Neural cell (in vitro differentiated cells): ENCODE measurements around the gene CCNE1. TPM values are rescaled to one million over a fixed set of nuclear protein-coding genes. Genes with fewer than 3 reads are reported as not detected.

Experiments used
- H2AFZ ChIP-seq: fragments of 200-600, 300-800 bp; sonication (generic), shearing (Covaris generic); 2 replicates; pipeline ENCODE4 v1.6.0; 2014; ENCODE audit warnings: low read depth, mild to moderate bottlenecking, antibody characterized with exemption, low read length, moderate library complexity
- H3F3A ChIP-seq: fragments of 200-600 bp; shearing (Covaris generic); 2 replicates; pipeline ENCODE4 v1.6.1; 2016; ENCODE audit warnings: mild to moderate bottlenecking, moderate library complexity, mixed read lengths, antibody characterized with exemption, low read length; ENCODE audit not compliant: insufficient read depth, poor library complexity, severe bottlenecking
- H3K27ac ChIP-seq: fragments of 200-600, 300-800 bp; sonication (generic), shearing (Covaris generic); 2 replicates; pipeline ENCODE4 v1.5.1; 2014; ENCODE audit warnings: mild to moderate bottlenecking, low read length, moderate library complexity
- H3K27me3 ChIP-seq: fragments of 300-800, 200-600 bp; sonication (generic), shearing (Covaris generic); 2 replicates; pipeline ENCODE4 v1.6.0; 2014; ENCODE audit warnings: mild to moderate bottlenecking, low read depth, low read length, moderate library complexity; ENCODE audit not compliant: insufficient read depth
- H3K36me3 ChIP-seq: fragments of 300-800, 200-600 bp; sonication (generic), shearing (Covaris generic); 2 replicates; pipeline ENCODE4 v1.5.1; 2014; ENCODE audit warnings: mild to moderate bottlenecking, antibody characterized with exemption, low read length, moderate library complexity; ENCODE audit not compliant: insufficient read depth
- H3K4me2 ChIP-seq: fragments of 300-800, 200-600 bp; sonication (generic), shearing (Covaris generic); 2 replicates; pipeline ENCODE4 v1.6.0; 2014; ENCODE audit warnings: mild to moderate bottlenecking, low read length
- H3K4me3 ChIP-seq: fragments of 300-800, 200-600 bp; sonication (generic), shearing (Covaris generic); 2 replicates; pipeline ENCODE4 v1.5.1; 2014; ENCODE audit warnings: mild to moderate bottlenecking, low read length, moderate library complexity
- H3K79me2 ChIP-seq: fragments of 200-600 bp; shearing (Covaris generic); replicated peaks from 2 replicates; pipeline ENCODE4 v1.6.0; 2014; ENCODE audit warnings: mild to moderate bottlenecking, low read length, moderate library complexity; ENCODE audit not compliant: insufficient read depth
- H3K9ac ChIP-seq: fragments of 300-800, 200-600 bp; sonication (generic), shearing (Covaris generic); 2 replicates; pipeline ENCODE4 v1.6.1; 2016; ENCODE audit warnings: mild to moderate bottlenecking, low read length, mixed read lengths
- H3K9me2 ChIP-seq: fragments of 200-600 bp; shearing (Covaris generic); 2 replicates; pipeline ENCODE4 v1.6.1; 2016; ENCODE audit warnings: mild to moderate bottlenecking, low read length, mixed read lengths; ENCODE audit not compliant: insufficient read depth
- H3K9me3 ChIP-seq: fragments of 200-600, 300-800 bp; sonication (generic), shearing (Covaris generic); 2 replicates; pipeline ENCODE4 v1.6.1; 2016; ENCODE audit warnings: mild to moderate bottlenecking, mixed run types, low read length, moderate library complexity, mixed read lengths
- H4K20me1 ChIP-seq: fragments of 200-600 bp; shearing (Covaris generic); 2 replicates; pipeline ENCODE4 v1.6.1; 2016; ENCODE audit warnings: mild to moderate bottlenecking, mixed run types; ENCODE audit not compliant: insufficient read depth
- EP300 ChIP-seq: fragments of 450-650 bp; conservative IDR thresholded peaks from 2 replicates; pipeline ENCODE4 v1.6.1; 2014; ENCODE audit warnings: antibody characterized with exemption, mild to moderate bottlenecking, moderate library complexity; ENCODE audit not compliant: poor library complexity, severe bottlenecking
- EZH2 ChIP-seq: fragments of 200-600, 300-800 bp; shearing (Covaris generic), sonication (generic); IDR thresholded peaks from 2 replicates; pipeline ENCODE4 v1.6.1; 2014; ENCODE audit warnings: antibody characterized with exemption, low read length, borderline replicate concordance, mild to moderate bottlenecking; ENCODE audit not compliant: insufficient read depth, poor library complexity, severe bottlenecking
- MXI1 ChIP-seq: fragments of 450-650 bp; conservative IDR thresholded peaks from 2 replicates; pipeline ENCODE4 v1.6.1; 2014; ENCODE audit warnings: antibody characterized with exemption, mild to moderate bottlenecking; ENCODE audit not compliant: poor library complexity, severe bottlenecking
- POLR2AphosphoS5 ChIP-seq: IDR thresholded peaks from 2 replicates; pipeline ENCODE4 v1.6.1; 2012
- RAD21 ChIP-seq: fragments of 450-650 bp; conservative IDR thresholded peaks from 2 replicates; pipeline ENCODE4 v1.6.1; 2014; ENCODE audit warnings: antibody characterized with exemption, mild to moderate bottlenecking, moderate library complexity
- SMC3 ChIP-seq: fragments of 450-650 bp; conservative IDR thresholded peaks from 2 replicates; pipeline ENCODE4 v1.6.1; 2014; ENCODE audit warnings: antibody characterized with exemption, mild to moderate bottlenecking, moderate library complexity; ENCODE audit not compliant: poor library complexity
- TAF1 ChIP-seq: IDR thresholded peaks from 2 replicates; pipeline ENCODE4 v1.6.1; 2012; ENCODE audit warnings: low read depth
- polyA plus RNA-seq: library from polyadenylated mRNA; depleted of rRNA; stranded (reverse); fragments of >200 nt; gene quantifications from 2 replicates; pipeline ENCODE4 v1.2.3, GENCODE V29; 2014
- TF ChIP-seq, protein P1 (sequence below): fragments of 450-650 bp; IDR thresholded peaks from 2 replicates; pipeline ENCODE4 v1.5.1; 2014; ENCODE audit warnings: antibody characterized with exemption, mild to moderate bottlenecking, moderate library complexity; ENCODE audit not compliant: poor library complexity, severe bottlenecking
- TF ChIP-seq, protein P2 (sequence below): IDR thresholded peaks from 2 replicates; pipeline ENCODE4 v1.6.1; 2012; ENCODE audit warnings: borderline replicate concordance

Gene CCNE1
- polyA plus RNA-seq, 1 donor from 2014 or later = 4.1 TPM

DNA sequence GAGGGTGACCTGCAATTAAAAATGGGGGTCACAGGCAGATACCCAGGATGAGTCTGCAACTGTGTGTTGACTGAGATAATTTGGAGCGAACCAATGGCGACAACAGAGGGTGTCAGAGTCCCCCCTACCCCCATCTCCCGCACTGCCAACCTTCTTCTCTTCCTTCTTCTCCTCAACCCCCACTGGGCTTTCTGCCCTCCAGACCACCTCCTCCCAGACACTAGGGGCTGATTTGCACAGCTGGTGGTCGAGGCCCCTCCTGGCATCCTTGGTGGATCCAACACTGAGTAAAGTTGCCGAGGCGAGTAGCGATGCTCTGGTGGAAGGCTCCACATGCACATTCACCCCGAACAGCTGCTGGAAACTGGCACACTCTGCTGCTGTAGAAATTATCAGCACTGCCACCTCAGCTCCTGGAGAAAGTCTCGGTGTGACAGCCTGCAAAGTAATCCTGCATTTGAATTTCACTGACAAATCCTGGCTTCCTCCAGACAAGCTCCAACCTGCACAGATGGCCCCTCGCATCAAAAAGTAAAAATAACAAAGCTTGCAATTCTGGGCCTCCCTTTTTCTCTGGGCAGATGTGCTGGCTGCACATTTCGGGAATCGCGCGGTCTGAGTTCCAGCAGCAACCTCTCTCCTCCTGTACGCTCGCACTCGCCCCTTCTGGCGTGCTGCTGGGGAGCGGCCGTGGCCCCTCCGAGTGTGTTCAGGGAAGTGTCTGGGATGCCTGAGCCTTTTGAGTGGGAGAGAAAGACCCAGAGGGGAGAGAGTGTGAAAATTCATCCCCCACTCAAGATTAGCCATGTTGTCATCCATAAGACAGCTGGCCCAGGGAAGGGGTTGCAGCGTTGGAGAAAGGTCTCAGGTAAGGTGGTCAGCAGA is 28.5 kb downstream of the CCNE1 start:
- Histone ChIP-seq H3K27me3 (peaks cover 12% of the 10 kb centered on the region), H3F3A (no peaks in the 10 kb centered on the region), H4K20me1 (no peaks in the 10 kb centered on the region), H3K9me2 (no peaks in the 10 kb centered on the region), H3K4me2 (no peak overlapping the region), H3K79me2 (no peaks in the 10 kb centered on the region), H2AFZ (no peak overlapping the region), H3K4me3 (no peak overlapping the region), H3K9ac (no peak overlapping the region), H3K9me3 (no peaks in the 10 kb centered on the region), H3K36me3 (no peaks in the 10 kb centered on the region), H3K27ac (no peak overlapping the region)
- TF ChIP-seq, protein P1, sequence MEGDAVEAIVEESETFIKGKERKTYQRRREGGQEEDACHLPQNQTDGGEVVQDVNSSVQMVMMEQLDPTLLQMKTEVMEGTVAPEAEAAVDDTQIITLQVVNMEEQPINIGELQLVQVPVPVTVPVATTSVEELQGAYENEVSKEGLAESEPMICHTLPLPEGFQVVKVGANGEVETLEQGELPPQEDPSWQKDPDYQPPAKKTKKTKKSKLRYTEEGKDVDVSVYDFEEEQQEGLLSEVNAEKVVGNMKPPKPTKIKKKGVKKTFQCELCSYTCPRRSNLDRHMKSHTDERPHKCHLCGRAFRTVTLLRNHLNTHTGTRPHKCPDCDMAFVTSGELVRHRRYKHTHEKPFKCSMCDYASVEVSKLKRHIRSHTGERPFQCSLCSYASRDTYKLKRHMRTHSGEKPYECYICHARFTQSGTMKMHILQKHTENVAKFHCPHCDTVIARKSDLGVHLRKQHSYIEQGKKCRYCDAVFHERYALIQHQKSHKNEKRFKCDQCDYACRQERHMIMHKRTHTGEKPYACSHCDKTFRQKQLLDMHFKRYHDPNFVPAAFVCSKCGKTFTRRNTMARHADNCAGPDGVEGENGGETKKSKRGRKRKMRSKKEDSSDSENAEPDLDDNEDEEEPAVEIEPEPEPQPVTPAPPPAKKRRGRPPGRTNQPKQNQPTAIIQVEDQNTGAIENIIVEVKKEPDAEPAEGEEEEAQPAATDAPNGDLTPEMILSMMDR = no peak
- TF ChIP-seq EP300 = no peak
- TF ChIP-seq SMC3 = no peak
- no peak for TF ChIP-seq POLR2AphosphoS5
- TF ChIP-seq, protein P2, sequence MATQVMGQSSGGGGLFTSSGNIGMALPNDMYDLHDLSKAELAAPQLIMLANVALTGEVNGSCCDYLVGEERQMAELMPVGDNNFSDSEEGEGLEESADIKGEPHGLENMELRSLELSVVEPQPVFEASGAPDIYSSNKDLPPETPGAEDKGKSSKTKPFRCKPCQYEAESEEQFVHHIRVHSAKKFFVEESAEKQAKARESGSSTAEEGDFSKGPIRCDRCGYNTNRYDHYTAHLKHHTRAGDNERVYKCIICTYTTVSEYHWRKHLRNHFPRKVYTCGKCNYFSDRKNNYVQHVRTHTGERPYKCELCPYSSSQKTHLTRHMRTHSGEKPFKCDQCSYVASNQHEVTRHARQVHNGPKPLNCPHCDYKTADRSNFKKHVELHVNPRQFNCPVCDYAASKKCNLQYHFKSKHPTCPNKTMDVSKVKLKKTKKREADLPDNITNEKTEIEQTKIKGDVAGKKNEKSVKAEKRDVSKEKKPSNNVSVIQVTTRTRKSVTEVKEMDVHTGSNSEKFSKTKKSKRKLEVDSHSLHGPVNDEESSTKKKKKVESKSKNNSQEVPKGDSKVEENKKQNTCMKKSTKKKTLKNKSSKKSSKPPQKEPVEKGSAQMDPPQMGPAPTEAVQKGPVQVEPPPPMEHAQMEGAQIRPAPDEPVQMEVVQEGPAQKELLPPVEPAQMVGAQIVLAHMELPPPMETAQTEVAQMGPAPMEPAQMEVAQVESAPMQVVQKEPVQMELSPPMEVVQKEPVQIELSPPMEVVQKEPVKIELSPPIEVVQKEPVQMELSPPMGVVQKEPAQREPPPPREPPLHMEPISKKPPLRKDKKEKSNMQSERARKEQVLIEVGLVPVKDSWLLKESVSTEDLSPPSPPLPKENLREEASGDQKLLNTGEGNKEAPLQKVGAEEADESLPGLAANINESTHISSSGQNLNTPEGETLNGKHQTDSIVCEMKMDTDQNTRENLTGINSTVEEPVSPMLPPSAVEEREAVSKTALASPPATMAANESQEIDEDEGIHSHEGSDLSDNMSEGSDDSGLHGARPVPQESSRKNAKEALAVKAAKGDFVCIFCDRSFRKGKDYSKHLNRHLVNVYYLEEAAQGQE = no peak
- no peak for TF ChIP-seq TAF1
- no peak for TF ChIP-seq RAD21
- no peak for TF ChIP-seq EZH2
- no peak for TF ChIP-seq MXI1

GRCh38 chr19:29841209-29841558 is 29.4 kb downstream of the CCNE1 start:
- H4K20me1 ChIP-seq = no peaks in the 10 kb centered on the region
- no peaks in the 10 kb centered on the region for H3F3A ChIP-seq
- H3K4me2 ChIP-seq = no peak overlapping the region
- no peak for TF ChIP-seq POLR2AphosphoS5
- TF ChIP-seq TAF1 = no peak
- no peak for TF ChIP-seq EZH2
- TF ChIP-seq SMC3 = no peak
- no peak for TF ChIP-seq MXI1
- TF ChIP-seq, protein P2 = no peak
- TF ChIP-seq, protein P1 = no peak
- no peak for TF ChIP-seq RAD21
- no peak for TF ChIP-seq EP300
- no peak overlapping the region for H2AFZ ChIP-seq
- H3K4me3 ChIP-seq = no peak overlapping the region
- peaks cover 12% of the 10 kb centered on the region for H3K27me3 ChIP-seq
- H3K9me2 ChIP-seq = no peaks in the 10 kb centered on the region
- H3K36me3 ChIP-seq = no peaks in the 10 kb centered on the region
- no peaks in the 10 kb centered on the region for H3K9me3 ChIP-seq
- H3K9ac ChIP-seq = no peak overlapping the region
- no peak overlapping the region for H3K27ac ChIP-seq
- no peaks in the 10 kb centered on the region for H3K79me2 ChIP-seq
